ENCODE measurements around the gene NDUFA5.
A peak's percentile ranks its signal among the peaks of the same experiment; 100 is the strongest.

DNA sequence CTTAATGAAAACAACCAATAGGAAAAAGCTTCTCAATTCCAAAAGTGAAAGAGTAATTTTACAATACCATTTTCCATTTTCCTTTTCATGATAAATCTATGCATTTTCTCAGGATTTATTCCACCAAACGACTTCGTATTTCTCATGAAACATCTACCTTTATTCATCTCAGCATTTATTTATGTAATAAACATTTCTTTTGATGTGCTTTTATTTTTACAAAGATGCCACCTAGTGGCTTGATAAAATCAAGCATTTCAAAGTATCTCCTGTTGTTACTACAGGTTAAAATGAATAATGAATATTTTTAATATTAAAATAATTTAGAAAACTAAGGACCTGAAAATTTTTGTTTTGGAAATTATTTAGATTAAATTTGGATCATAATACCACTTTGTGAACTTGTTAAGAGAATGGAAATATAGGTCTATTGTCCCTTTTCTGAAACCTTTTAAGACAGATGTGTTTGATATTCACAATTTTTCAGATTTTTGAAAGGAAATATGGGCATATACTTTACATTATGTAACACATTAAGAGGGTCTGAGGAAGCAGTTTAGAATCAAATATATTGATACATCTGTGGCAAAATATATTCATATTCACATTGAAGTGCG is 20.5 kb downstream of the NDUFA5 start:
- TF ChIP-seq, protein P1, sequence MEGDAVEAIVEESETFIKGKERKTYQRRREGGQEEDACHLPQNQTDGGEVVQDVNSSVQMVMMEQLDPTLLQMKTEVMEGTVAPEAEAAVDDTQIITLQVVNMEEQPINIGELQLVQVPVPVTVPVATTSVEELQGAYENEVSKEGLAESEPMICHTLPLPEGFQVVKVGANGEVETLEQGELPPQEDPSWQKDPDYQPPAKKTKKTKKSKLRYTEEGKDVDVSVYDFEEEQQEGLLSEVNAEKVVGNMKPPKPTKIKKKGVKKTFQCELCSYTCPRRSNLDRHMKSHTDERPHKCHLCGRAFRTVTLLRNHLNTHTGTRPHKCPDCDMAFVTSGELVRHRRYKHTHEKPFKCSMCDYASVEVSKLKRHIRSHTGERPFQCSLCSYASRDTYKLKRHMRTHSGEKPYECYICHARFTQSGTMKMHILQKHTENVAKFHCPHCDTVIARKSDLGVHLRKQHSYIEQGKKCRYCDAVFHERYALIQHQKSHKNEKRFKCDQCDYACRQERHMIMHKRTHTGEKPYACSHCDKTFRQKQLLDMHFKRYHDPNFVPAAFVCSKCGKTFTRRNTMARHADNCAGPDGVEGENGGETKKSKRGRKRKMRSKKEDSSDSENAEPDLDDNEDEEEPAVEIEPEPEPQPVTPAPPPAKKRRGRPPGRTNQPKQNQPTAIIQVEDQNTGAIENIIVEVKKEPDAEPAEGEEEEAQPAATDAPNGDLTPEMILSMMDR (IDR thresholded peaks at IDR 0.05): peak in 1 of 3 experiments; percentile 65
- TF ChIP-seq POLR2A (IDR thresholded peaks at IDR 0.05): no peak

All from testis (tissue), 2 donors.